Endothelial cell of umbilical vein (primary cell): Measurements from ENCODE around the gene ENTPD1. TPM values are rescaled to one million over a fixed set of nuclear protein-coding genes. Genes with fewer than 3 reads are reported as not detected.

Source experiments
- BruUV-seq: library from RNA; stranded (reverse); fragments of 400-500 nt; replicated peaks from 2 replicates; lab custom pipeline; 2021; lab: Mats Ljungman, UMichigan
- CTCF ChIA-PET: fragments of 300-600, 350-600 bp; sonication (Branson Sonifier 250); formaldehyde crosslinking; loops from one replicate; lab custom pipeline; 2021; ENCODE audit warnings: antibody characterized with exemption, inconsistent platforms; lab: Charles Lee
- POLR2A ChIA-PET: fragments of 300-600, 350-600 bp; sonication (Branson Sonifier 250); formaldehyde crosslinking; loops from one replicate; lab custom pipeline; 2021; ENCODE audit warnings: antibody characterized with exemption, inconsistent platforms; lab: Charles Lee
- DNase-seq: peaks from one replicate; pipeline ENCODE4 v3.0.0-alpha.2; 2011; ENCODE audit warnings: low read depth, low spot score
- FAIRE-seq: peaks from 2 replicates; lab custom pipeline; 2011; peaks lifted over from hg19 to GRCh38; lab: Jason Lieb, UNC
- H2AFZ ChIP-seq: 2 replicates; pipeline ENCODE4 v1.6.0; 2012; ENCODE audit warnings: low read depth, low read length, control low read depth, inconsistent platforms
- H3K27ac ChIP-seq: 2 replicates; pipeline ENCODE4 v1.5.1; 2011; ENCODE audit warnings: low read depth, mild to moderate bottlenecking, control low read depth, low read length, moderate library complexity; ENCODE audit not compliant: insufficient read depth
- H3K27me3 ChIP-seq, 2 experiments: 2 replicates each; pipeline versions ENCODE4 v1.6.0 to v1.6.1; 2011; ENCODE audit warnings: low read length in 2 of 2, mixed read lengths in 1 of 2; ENCODE audit not compliant: control insufficient read depth in 2 of 2, insufficient read depth in 2 of 2
- H3K36me3 ChIP-seq, 2 experiments: 2 replicates in 1 of 2; 3 replicates in 1 of 2; pipeline ENCODE4 v1.5.1; 2011; ENCODE audit warnings: low read length in 2 of 2, mild to moderate bottlenecking in 1 of 2, moderate library complexity in 1 of 2; ENCODE audit not compliant: control insufficient read depth in 2 of 2, insufficient read depth in 2 of 2; ENCODE audit errors: extremely low read depth in 1 of 2
- H3K4me1 ChIP-seq: 3 replicates; pipeline ENCODE4 v1.5.1; 2011; ENCODE audit warnings: mild to moderate bottlenecking, low read length; ENCODE audit not compliant: control insufficient read depth, insufficient read depth; ENCODE audit errors: extremely low read depth
- H3K4me2 ChIP-seq: 2 replicates; pipeline ENCODE4 v1.6.1; 2011; ENCODE audit warnings: low read length, control low read depth, mixed read lengths; ENCODE audit not compliant: insufficient read depth
- H3K4me3 ChIP-seq, 3 experiments: fragments of 200-600 bp in 1 of 3; sonication (generic), shearing (Covaris generic) in 1 of 3; replicated peaks in 1 of 3; 2 replicates each; pipeline ENCODE4 v1.5.1; 2011 to 2016; ENCODE audit warnings: control low read depth in 3 of 3, low read length in 3 of 3, mild to moderate bottlenecking in 2 of 3, inconsistent platforms in 1 of 3, low read depth in 1 of 3, moderate library complexity in 1 of 3; ENCODE audit not compliant: insufficient read depth in 1 of 3
- H3K79me2 ChIP-seq: 2 replicates; pipeline ENCODE4 v1.6.0; 2012; ENCODE audit warnings: low read length, inconsistent platforms; ENCODE audit not compliant: control insufficient read depth, insufficient read depth
- H3K9ac ChIP-seq: replicated peaks from 2 replicates; pipeline ENCODE3; 2011; ENCODE audit warnings: low read length, control low read depth; ENCODE audit not compliant: insufficient read depth; ENCODE audit errors: extremely low read depth
- H3K9me1 ChIP-seq: replicated peaks from 3 replicates; pipeline ENCODE4 v1.6.0; 2011; ENCODE audit warnings: mild to moderate bottlenecking, low read length; ENCODE audit not compliant: control insufficient read depth, insufficient read depth; ENCODE audit errors: extremely low read depth
- H3K9me3 ChIP-seq: replicated peaks from 2 replicates; pipeline ENCODE4 v1.5.1; 2012; ENCODE audit warnings: low read length, inconsistent platforms; ENCODE audit not compliant: control insufficient read depth, insufficient read depth
- H4K20me1 ChIP-seq: replicated peaks from 2 replicates; pipeline ENCODE3; 2011; ENCODE audit warnings: mild to moderate bottlenecking, low read length; ENCODE audit not compliant: control insufficient read depth, insufficient read depth; ENCODE audit errors: extremely low read depth
- GATA2 ChIP-seq: IDR thresholded peaks from 2 replicates; pipeline ENCODE4 v1.7.0; 2011; ENCODE audit warnings: low read depth, mild to moderate bottlenecking, moderate library complexity, mixed read lengths, low read length; ENCODE audit not compliant: insufficient read length, insufficient read depth
- MYC ChIP-seq: IDR thresholded peaks from one replicate; pipeline ENCODE4 v1.6.1; 2011; ENCODE audit warnings: mild to moderate bottlenecking, low read depth, low read length
- dilution Hi-C: fragments of 300-500 bp; cut with MboI; formaldehyde crosslinking; loops from one replicate; pipeline ENCODE4 v1.15.0; 2019; ENCODE audit warnings: low sequenced_read_pairs; ENCODE audit not compliant: extremely low pct_ligation_motif_present
- intact Hi-C: fragments of 100-400 bp; cut with micrococcal nuclease; formaldehyde crosslinking; loops from one replicate; pipeline ENCODE4 v1.10.0; 2022
- polyA plus RNA-seq, 4 experiments: library from polyadenylated mRNA; depleted of rRNA in 3 of 4; stranded (reverse) in 3 of 4; unstranded in 1 of 4; fragments of >200 nt; gene quantifications; 2 replicates each; pipeline versions ENCODE4 v1.2.1 to v1.2.3, GENCODE V29; 2011 to 2012; ENCODE audit warnings: missing spikeins in 1 of 4
- total RNA-seq: library from RNA; stranded (reverse); gene quantifications from 2 replicates; pipeline ENCODE4 v1.2.3, GENCODE V29; 2021
- TF ChIP-seq, protein P1 (sequence below): IDR thresholded peaks from 2 replicates; pipeline ENCODE4 v1.6.1; 2011; ENCODE audit not compliant: insufficient read depth, insufficient read length
- TF ChIP-seq, protein P2 (sequence below), 2 donors: IDR thresholded peaks; 1 replicate in 1 of 2; 2 replicates in 1 of 2; pipeline ENCODE4 v1.5.1; 2011; ENCODE audit warnings: low read length in 2 of 2, mild to moderate bottlenecking in 2 of 2, moderate library complexity in 2 of 2, control low read depth in 1 of 2, inconsistent platforms in 1 of 2, low read depth in 1 of 2; ENCODE audit not compliant: insufficient read depth in 1 of 2; ENCODE audit errors: extremely low read depth in 1 of 2

ENTPD1 gene
- total and polyA plus RNA-seq, 2 donors (not counting 3 experiments of a cell fraction or from before 2014, with no cell fraction given), result 10.2 to 23.0 TPM

DNA sequence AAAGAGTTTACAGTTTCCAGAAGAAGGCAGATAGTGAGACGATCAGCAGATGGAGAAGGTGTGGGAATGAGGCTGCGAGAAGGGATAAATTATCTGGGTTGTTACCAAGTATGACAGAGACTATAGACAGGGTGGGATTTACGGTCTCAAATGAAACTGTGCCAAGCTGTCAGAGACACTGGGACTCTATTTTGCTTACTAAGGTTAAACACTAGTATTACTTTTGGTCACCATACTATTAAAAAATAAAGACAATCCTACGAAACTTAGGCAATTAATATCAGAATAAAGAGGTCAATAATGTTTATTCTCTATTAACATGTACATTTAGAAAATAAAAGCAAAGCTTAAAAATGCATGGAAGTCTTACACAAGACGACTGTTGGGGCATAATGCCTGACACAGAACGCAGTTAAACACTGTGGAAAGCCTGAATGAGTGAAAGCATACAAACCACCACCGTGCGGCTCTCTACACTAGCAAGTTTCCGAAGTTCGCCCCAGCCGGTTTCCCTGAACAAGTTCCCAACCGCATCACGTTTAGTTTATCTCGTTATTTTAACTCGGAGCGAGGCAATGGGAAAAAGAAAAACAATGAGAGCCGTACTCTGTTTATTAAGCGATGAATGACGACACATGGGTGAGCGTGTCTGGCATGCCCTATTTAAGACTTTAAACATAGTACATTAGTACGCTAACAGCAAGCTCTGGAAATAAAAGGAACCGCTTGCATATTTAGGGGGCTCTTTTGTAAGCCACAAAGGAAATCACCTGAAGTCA is 150.9 kb downstream of the ENTPD1 start:
- peak; percentile 86 for FAIRE-seq
- TSS peak; percentile 28 for BruUV-seq

More for the DNA sequence above, 150.9 kb downstream of the ENTPD1 start:
- dilution Hi-C loops, result no loop called here
- Histone ChIP-seq H2AFZ (peak overlapping the region; percentile 59), H3K79me2 (no peaks in the 10 kb centered on the region), H3K9ac (peak overlapping the region; percentile 37), H3K4me1 (peaks cover 4% of the 10 kb centered on the region), H4K20me1 (no peaks in the 10 kb centered on the region), H3K9me1 (no peaks in the 10 kb centered on the region), H3K4me2 (peak overlapping the region; percentile 94), H3K9me3 (no peaks in the 10 kb centered on the region), H3K36me3 (peaks cover 0 to 2% of the 10 kb centered on the region in 2 experiments), H3K27me3 (peaks cover 0 to 1% of the 10 kb centered on the region in 2 experiments), H3K27ac (peak overlapping the region; percentile 16), H3K4me3 (peak overlapping the region; percentile 15 to 80 (median 68))
- intact Hi-C loops, result loop anchor here (1.0 to 5.0 kb wide), 5 partner anchors 135 to 385 kb away; partner anchors contain the start of genes CCNJ and ZNF518A
- TF ChIP-seq, protein P1, sequence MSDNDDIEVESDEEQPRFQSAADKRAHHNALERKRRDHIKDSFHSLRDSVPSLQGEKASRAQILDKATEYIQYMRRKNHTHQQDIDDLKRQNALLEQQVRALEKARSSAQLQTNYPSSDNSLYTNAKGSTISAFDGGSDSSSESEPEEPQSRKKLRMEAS, result no peak
- TF ChIP-seq, protein P2, sequence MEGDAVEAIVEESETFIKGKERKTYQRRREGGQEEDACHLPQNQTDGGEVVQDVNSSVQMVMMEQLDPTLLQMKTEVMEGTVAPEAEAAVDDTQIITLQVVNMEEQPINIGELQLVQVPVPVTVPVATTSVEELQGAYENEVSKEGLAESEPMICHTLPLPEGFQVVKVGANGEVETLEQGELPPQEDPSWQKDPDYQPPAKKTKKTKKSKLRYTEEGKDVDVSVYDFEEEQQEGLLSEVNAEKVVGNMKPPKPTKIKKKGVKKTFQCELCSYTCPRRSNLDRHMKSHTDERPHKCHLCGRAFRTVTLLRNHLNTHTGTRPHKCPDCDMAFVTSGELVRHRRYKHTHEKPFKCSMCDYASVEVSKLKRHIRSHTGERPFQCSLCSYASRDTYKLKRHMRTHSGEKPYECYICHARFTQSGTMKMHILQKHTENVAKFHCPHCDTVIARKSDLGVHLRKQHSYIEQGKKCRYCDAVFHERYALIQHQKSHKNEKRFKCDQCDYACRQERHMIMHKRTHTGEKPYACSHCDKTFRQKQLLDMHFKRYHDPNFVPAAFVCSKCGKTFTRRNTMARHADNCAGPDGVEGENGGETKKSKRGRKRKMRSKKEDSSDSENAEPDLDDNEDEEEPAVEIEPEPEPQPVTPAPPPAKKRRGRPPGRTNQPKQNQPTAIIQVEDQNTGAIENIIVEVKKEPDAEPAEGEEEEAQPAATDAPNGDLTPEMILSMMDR (IDR thresholded peaks at IDR 0.05; ENCODE audit: extremely low read depth in 1 of 2, insufficient read depth in 1 of 2, low read depth in 1 of 2, low read length in 2 of 2), result peak in 1 of 2 donors; percentile 28
- TF ChIP-seq GATA2 (no peak), MYC (no peak)
- ChIA-PET CTCF (interaction anchor here (0.7 to 2.2 kb wide), 12 partner anchors 8 to 428 kb away, joined by 3 to 26 read pairs (median 4); partner anchors contain the start of genes TCTN3 and ZNF518A), POLR2A (no interaction called here)
- peak; percentile 78 for DNase-seq
